HG02884 (cell line): ENCODE results near the gene DGKI.

Source experiments
- ATAC-seq: cut with Tn5 transposase; IDR thresholded peaks from one replicate; pipeline ENCODE4 v1.9.1; 2021; ENCODE audit warnings: mild to moderate bottlenecking, moderate library complexity; ENCODE audit not compliant: unreplicated experiment

The DGKI gene

DNA sequence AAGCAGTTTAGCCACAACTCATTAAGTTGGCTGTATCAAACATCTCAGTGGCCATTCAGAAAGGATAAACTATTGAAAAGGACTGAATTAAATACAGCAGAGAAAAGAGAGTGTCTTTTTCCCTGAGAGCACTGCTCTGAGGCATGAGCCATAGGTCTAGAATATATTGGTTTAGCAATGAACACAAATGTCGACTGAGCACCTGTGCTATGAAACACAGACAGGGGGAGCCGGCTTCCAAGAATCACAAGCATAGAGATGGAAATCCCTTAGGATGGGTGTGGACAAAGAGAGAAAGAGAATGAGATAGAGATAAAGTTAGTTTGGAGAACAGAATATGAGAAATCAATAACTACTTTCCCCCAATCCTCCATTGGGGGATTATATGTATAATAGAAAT is 54.8 kb downstream of the DGKI start:
- no peak for ATAC-seq

GRCh38 chr7:137790828-137791227 is 55.9 kb downstream of the DGKI start:
- no peak for ATAC-seq

- ATAC-seq, result no peak
Measured at GRCh38 chr7:137789215-137789882, 57.4 kb downstream of the DGKI start.

DNA sequence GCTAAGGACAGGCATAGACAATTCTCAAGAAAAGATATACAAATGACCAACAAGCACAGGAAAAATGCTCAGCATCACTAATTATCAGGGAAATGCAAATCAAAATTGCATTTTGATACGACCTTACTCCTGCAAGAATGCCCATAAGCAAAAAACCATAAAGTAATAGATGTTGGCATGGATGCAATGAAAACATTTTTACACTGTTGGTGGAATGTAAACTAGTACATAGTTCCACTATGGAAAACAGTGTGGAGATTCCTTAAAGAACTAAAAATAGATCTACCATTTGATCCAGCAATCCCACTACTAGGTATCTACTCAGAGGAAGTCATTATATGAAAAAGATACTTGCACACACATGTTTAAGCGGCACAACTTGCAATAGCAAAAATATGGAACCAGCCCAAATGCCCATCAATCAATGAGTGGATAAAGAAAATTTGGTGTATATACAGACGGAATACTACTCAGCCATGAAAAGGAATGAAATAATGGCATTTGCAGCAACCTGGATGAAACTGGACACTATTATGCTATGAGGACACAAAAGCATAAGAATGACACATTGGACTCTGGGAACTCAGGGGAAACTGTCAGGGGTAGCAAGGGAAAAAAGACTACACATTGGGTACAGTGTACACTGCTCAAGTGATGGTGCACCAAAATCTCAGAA is 59.3 kb downstream of the DGKI start:
- no peak for ATAC-seq

DNA sequence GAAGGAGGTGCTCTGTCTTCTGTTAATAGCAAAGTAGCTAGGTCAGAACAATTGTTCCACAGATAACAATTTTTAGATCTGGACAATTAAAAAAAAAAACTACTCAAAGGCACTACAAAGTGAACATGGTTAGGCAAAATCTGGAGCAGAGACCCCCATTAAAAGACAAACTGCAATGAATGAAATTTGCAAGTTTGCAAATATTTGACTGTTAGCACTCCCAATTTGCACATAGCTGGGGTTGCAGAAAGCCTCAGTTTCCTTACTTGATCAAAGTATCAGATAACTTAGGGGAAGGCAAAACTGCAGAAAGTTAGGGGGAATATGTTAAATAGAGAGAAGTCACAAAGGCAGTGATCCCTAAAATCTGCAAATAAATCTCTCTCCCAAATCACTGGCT is 68.3 kb downstream of the DGKI start:
- ATAC-seq, result no peak

- ATAC-seq, result no peak
Measured at GRCh38 chr7:137774793-137775201, 72.0 kb downstream of the DGKI start.

DNA sequence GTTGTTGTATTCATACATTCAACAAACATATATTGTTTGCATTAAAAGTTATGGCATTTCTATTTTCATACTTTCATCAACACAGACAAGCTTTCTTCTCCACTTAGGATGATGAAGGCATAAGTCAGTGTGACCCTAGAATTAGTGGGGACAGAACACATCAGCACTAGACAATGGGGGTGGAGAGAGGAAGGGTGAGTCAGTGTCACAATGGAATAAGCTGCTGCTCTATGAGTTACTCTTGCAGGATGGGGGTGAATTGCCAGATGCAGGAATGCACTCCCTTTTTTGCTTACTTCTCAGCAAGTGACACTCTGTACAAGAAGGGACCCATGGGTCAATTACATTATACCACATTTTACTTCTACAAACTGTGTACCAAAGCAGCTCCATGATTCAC is 74.0 kb downstream of the DGKI start:
- no peak for ATAC-seq

DNA sequence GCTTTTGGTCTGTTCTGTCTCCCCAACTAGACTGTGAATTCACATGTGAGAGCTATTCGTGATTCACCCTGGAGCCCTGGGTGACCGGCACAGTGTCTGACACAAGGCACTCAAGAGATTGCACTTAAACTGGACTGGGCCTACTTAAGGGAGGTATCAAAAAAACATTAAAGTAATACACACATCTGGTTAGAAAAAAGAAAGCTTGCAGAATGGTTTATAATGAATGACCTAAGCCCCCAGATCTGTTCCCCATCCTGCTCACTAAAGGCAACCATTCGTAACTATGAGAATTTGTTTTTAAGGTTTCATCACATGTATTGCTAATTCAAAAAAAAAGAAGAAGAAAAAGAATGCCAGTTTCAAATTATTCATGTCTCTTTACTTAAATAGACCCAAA is 74.5 kb downstream of the DGKI start:
- ATAC-seq, result no peak

- no peak for ATAC-seq
Measured at GRCh38 chr7:137771679-137772078, 75.1 kb downstream of the DGKI start.

GRCh38 chr7:137771273-137771672 is 75.5 kb downstream of the DGKI start:
- ATAC-seq, result no peak

DNA sequence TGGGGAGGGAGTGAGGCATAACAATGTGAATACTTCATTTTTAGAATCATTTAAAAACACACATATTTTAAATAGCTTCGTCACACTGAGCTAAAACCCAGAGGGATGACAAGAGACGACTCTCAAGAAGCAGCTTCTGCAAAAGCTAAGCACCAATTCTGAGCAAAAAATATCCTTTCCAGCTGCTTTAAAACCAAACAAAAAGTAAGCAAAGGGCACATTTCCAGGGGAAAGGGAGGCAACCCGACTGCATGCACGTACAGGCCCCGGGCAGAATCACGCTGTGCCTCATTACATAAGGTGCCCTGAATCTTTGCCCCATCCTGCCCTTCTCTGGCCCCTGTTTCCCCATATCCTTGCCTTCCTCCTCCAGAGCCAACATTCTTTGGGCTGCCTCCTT is 78.4 kb downstream of the DGKI start:
- ATAC-seq, result no peak

GRCh38 chr7:137762334-137762733 is 84.4 kb downstream of the DGKI start:
- no peak for ATAC-seq

GRCh38 chr7:137760111-137760510 is 86.7 kb downstream of the DGKI start:
- no peak for ATAC-seq

DNA sequence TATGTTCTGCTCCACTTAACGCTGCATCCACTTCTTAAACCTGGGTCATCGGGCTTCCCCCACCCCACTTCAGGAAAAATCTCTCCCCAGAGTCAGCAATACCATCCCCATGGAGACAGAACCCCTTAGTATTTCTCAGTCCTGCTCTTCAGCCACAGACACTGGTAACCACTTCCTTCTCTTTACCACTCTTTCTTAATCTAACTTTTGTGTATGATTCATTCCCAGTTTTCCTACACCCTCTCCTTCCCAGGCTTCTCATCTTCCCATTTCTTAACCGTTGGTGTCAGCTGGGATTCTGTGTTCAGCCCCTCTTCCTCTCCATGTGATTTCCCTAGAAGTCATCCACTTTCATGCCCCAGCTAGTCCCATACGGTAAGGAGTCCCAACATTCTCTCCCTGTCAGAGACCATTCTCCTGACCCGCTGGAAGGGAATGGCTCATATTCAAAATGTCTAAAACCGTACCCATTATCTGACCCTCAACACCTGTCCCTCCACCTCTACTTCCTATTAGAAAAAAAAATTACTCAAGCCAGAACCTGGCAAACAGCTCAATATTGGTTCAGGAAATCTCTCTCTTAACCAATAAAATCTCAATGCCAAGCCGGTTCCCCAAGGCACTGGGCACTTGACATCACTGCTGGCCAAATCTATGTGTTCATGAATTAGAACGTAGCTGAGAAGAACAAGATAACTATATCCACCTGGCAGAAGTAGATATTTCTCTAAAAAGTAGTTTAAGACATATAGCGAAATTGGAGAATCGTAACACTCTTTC is 89.4 kb downstream of the DGKI start:
- ATAC-seq, result no peak

GRCh38 chr7:137755846-137756651 is 90.7 kb downstream of the DGKI start:
- no peak for ATAC-seq

GRCh38 chr7:137755427-137755826 is 91.3 kb downstream of the DGKI start:
- ATAC-seq, result no peak

DNA sequence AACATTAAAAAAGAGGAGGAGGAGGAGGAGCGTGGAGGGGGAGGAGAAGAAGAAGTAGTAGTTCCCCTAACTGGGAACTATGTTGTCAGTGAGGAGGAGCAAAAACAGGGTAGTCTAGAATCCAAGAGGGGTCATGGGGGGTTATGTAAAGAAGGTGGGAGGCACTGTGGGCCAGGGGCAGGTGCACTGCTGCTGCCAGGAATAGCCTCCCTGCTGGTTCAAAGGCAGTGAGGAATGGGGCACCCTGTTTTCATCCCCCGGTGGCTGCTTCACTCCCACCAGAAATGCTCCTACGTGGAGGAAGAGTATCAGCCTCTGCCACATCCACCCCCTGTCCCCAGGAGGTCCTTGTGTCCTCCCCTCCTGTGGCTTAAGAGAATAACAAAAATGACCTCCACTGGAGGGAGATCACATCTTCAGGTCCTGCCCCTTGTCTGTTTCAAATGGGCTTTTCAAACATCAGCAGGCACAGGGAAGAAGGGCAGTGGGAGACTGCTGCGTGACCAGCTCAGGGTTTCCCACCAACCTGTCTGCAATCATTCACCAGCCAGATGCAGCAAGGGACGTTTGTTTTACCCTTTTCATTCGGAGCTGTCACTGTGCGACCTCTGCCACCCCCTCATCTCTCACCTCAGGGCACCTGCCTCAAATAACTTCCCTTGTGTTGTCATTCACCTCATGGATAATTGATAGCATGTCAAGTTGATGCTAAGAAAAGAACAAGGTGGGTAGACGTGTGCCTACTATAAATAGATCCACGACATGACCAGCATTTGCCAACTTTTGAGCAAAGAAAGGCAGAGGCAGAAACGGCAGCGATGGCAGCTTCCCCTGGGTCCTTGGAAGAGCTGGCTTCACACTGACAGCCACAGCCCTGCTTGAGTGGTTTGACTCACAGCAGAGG is 92.6 kb downstream of the DGKI start:
- ATAC-seq, result no peak

DNA sequence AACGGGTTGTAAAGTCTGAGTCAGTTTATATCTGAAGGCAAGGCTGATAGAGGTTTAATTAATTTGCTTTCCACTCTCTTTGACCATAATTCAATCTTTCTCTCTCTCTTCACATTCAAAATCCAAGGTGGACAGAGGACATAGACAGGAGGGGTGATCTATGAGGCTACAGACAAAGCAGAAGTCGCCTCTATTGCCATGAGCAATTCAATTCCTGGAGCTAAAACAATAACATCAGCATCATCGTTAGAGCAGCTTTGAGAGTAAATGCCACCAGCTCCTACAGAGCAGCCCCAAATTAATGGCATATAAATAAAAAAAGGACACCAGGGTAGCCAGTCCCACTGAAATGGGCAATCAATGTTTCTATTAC is 93.2 kb downstream of the DGKI start:
- no peak for ATAC-seq

DNA sequence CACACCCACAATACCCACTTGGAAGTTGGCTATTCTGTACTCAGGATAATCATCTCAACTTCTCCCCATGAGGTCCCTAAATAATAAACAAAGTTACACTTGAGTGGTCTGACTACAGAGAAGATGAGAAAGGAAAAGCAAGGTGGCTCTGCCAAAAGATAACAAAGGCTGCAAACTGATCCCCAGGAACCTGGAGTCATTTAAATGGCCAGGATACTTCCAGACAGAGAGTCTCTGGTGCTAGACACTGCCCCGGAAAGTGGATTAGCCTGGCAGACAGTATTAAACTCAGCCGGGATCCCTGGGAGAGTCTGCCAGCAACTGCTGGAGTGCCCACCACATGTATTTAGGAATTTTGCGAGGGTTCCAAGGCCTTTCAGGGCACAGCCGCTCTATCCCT is 93.7 kb downstream of the DGKI start:
- ATAC-seq, result no peak

DNA sequence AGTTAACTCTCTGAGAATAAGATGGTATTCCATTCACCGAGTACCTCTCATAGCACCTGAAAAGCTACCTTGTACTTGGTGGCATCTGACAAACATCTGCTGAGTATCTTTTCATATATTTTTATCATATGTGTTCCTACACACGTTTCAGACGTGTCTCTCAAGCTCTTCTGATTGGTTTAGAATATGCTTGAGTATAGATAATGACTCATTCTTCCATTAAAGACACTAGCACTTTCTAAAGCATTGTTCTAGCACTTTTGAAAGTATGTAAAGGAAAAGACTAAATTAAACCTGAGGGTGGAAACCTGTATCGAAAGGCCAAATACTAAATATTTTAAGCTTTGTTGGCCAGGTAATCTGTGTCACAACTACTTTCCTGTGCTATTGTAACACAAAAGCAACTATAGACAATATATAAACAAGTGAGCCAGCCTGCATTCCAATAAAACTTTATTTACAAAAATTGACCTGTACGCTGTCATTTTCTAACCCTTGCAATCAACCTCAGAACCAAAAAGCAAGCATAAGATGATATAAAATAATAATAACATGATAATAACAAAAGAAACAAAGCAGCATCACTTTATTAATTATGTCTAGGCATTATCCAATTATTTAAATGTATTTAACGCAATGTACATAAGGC is 95.3 kb downstream of the DGKI start:
- no peak for ATAC-seq
